ENCODE results near the gene KIF1A. TPM values are rescaled to one million over a fixed set of nuclear protein-coding genes. Genes with fewer than 3 reads are reported as not detected.

Gene KIF1A
- total and polyA plus RNA-seq, 2 of the 8 experiments (the other 6 are each of a cell fraction or from before 2014, with no cell fraction given), result 61.3 to 281 TPM

DNA sequence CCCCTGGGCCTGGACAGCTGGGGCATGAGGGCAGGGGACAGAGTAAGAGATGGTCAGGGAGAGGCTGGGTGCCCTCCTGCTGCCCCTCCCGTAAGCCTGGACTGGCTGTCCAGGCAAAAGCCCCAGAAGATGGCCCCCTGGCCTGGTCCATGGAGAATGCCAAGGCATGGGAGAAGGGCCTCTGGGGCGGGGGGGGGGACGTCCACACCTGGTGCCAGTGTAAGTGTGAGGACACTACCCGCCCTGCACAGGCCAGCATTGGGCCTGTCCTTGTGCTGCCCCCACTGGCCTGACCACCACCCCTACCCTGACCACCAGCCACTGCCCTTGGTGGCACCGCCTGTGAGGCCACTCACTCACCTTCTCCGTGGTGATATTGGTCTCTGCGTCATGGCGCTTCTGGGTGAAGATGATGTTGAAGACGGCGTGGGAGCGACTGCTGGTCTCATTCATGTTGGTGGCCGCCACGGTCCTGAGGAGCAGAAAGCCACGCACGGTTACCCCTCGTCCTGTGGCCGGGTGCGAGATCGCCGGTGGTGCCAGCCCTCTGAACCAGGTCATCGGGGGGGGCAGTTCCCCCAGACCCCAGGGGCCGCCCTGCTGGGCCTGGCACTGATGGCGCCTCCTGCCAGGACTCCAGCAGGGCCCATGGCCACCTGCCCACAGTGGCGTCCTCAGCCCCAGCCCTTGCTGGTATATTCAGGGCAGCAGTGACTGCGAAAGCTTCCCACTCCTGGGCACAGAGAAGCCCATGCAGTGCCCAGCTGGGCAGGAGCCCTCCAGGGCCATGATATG is 35.2 kb downstream of the KIF1A start:
- Histone ChIP-seq H3K79me1 (ENCODE audit: low read depth, low read length) (peaks cover 8% of the 10 kb centered on the region; the same call in 1 of the 2 replicates), H3K23me2 (ENCODE audit: low read depth, low read length) (peaks cover 5% of the 10 kb centered on the region; the same call in 1 of the 2 replicates), H2BK20ac (ENCODE audit: low read length) (no peak overlapping the region), H3K18ac (ENCODE audit: extremely low read depth, low read length) (no peak overlapping the region), H3K27ac (ENCODE audit: low read depth, low read length) (no peak overlapping the region), H3K4ac (replicated peaks; ENCODE audit: insufficient read length, low read depth, low read length) (no peak overlapping the region), H2BK12ac (ENCODE audit: low read depth, low read length) (no peak overlapping the region), H4K20me1 (replicated peaks in 1 of 2; ENCODE audit: control insufficient read depth in 1 of 2, insufficient read depth in 2 of 2, low read length in 2 of 2) (peaks cover 17 to 29% of the 10 kb centered on the region in 2 experiments), H2AFZ (ENCODE audit: low read length) (no peak overlapping the region), H2BK120ac (replicated peaks; ENCODE audit: low read depth, low read length) (no peak overlapping the region), H3K56ac (replicated peaks; ENCODE audit: insufficient read length, low read depth, low read length) (no peak overlapping the region), H3K4me3 (ENCODE audit: extremely low read depth in 1 of 4, insufficient read depth in 2 of 4, low read depth in 3 of 4, low read length in 4 of 4) (no peak overlapping the region), H3K9ac (replicated peaks in 1 of 4; ENCODE audit: extremely low read depth in 1 of 4, low read depth in 3 of 4, low read length in 3 of 4) (no peak overlapping the region), H3K9me3 (ENCODE audit: insufficient read depth in 2 of 2, low read depth in 1 of 2, low read length in 1 of 2) (no peaks in the 10 kb centered on the region), H4K91ac (replicated peaks; ENCODE audit: insufficient read length, low read length) (no peak overlapping the region), H3K36me3 (ENCODE audit: control insufficient read depth in 2 of 4, insufficient read depth in 4 of 4, low read length in 3 of 4) (peaks cover 18 to 74% (median 53%) of the 10 kb centered on the region in 4 experiments), H3K4me2 (ENCODE audit: insufficient read depth in 1 of 2, low read depth in 2 of 2, low read length in 2 of 2) (no peak overlapping the region), H3K14ac (ENCODE audit: insufficient read length) (no peak overlapping the region), H3K79me2 (ENCODE audit: control insufficient read depth in 1 of 2, insufficient read depth in 2 of 2, low read length in 2 of 2) (peaks cover 0 to 1% of the 10 kb centered on the region in 2 experiments; a peak in 1 of 4 replicates), H3K27me3 (replicated peaks in 1 of 4; ENCODE audit: control insufficient read depth in 3 of 4, extremely low read depth in 1 of 4, insufficient read depth in 3 of 4, low read length in 3 of 4) (no peaks in the 10 kb centered on the region), H4K5ac (ENCODE audit: insufficient read length, low read depth, low read length) (no peak overlapping the region), H4K8ac (ENCODE audit: extremely low read depth, insufficient read depth, low read length) (no peak overlapping the region), H2AK5ac (ENCODE audit: low read depth, low read length) (no peak overlapping the region), H2BK15ac (ENCODE audit: low read length) (no peak overlapping the region), H3K4me1 (replicated peaks in 1 of 4; ENCODE audit: control insufficient read depth in 3 of 4, insufficient read depth in 4 of 4, low read length in 3 of 4) (no peaks in the 10 kb centered on the region), H2BK5ac (ENCODE audit: low read depth, low read length) (no peak overlapping the region), H3K23ac (ENCODE audit: insufficient read length) (no peak overlapping the region)
- ChIA-PET CTCF (ENCODE audit: partially characterized antibody) (no interaction called here), POLR2A (ENCODE audit: partially characterized antibody) (interaction anchor here (1.1 to 18.0 kb wide), 2 partner anchors 12 to 66 kb away, joined by 4 to 291 read pairs; no protein-coding TSS in a partner anchor)
- DNase-seq (ENCODE audit: low read depth in 1 of 2, low spot score in 2 of 2) (no peak), FAIRE-seq (no peak)
- WGBS, 2 experiments (ENCODE audit: extremely low coverage in 1 of 2, insufficient coverage in 1 of 2, insufficient read length in 1 of 2, insufficient replicate concordance in 2 of 2, low coverage in 1 of 2, low lambda C conversion rate in 2 of 2, missing lambda C conversion rate in 1 of 2), result 93% methylated on average over 23 of the region's 25 CpGs; no CpG with 5 or more reads in 1 of the 2 experiments
- TF ChIP-seq ASH2L (IDR thresholded peaks at IDR 0.05; ENCODE audit: low read length), result no peak
- TF ChIP-seq SIN3A (conservative IDR thresholded peaks at IDR 0.05 in 1 of 2, IDR thresholded peaks at IDR 0.05 in 1 of 2; ENCODE audit: low read depth in 1 of 2, low read length in 2 of 2), result no peak
- TF ChIP-seq, protein P1, sequence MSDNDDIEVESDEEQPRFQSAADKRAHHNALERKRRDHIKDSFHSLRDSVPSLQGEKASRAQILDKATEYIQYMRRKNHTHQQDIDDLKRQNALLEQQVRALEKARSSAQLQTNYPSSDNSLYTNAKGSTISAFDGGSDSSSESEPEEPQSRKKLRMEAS (IDR thresholded peaks at IDR 0.05), result no peak
- TF ChIP-seq EP300 (IDR thresholded peaks at IDR 0.05; ENCODE audit: borderline replicate concordance in 1 of 2, low read depth in 2 of 2, low read length in 2 of 2), result no peak
- TF ChIP-seq JUND (IDR thresholded peaks at IDR 0.05; ENCODE audit: low read length), result no peak
- TF ChIP-seq ZNF274 (IDR thresholded peaks at IDR 0.05; ENCODE audit: borderline replicate concordance, extremely low read depth, low read length), result no peak
- TF ChIP-seq CEBPB (IDR thresholded peaks at IDR 0.05; ENCODE audit: low read depth, low read length), result no peak
